Measurements from ENCODE around the gene CEBPG.

- TF ChIP-seq CTCF (conservative IDR thresholded peaks at IDR 0.05) (no peak), EZH2 (IDR thresholded peaks at IDR 0.05; ENCODE audit: low read depth) (no peak)
Measured at GRCh38 chr19:33384983-33385382, 11.5 kb downstream of the CEBPG start.
